NCI-H1436 treated with DMSO at 0.1 percent for 48 hours (cell line): ENCODE measurements around the gene NEXN.

Source experiments
- DNase-seq: peaks from one replicate; lab custom pipeline; 2025; lab: John Stamatoyannopoulos, UW

Gene NEXN

GRCh38 chr1:77888081-77888780 is at the start of gene NEXN:
NEXN (plus strand) TSS chr1:77888624; CDS start chr1:77916107, 27,483 bp downstream.
- DNase-seq, result no peak

GRCh38 chr1:77841574-77841973 is 46.9 kb upstream of the NEXN start:
- no peak for DNase-seq

- DNase-seq, result no peak
These were observed 42.5 kb upstream of the NEXN start for GRCh38 chr1:77845951-77846350.

- no peak for DNase-seq
These were observed 41.5 kb upstream of the NEXN start for GRCh38 chr1:77846966-77847365.

- no peak for DNase-seq
These were observed 40.8 kb upstream of the NEXN start for GRCh38 chr1:77847621-77848080.

GRCh38 chr1:77850082-77850481 is 38.3 kb upstream of the NEXN start:
- DNase-seq, result no peak

GRCh38 chr1:77857552-77857951 is 30.9 kb upstream of the NEXN start:
- no peak for DNase-seq

- no peak for DNase-seq
These were observed 29.7 kb upstream of the NEXN start for GRCh38 chr1:77858725-77859124.

- no peak for DNase-seq
These were observed 29.2 kb upstream of the NEXN start for GRCh38 chr1:77859248-77859647.

GRCh38 chr1:77866296-77866695 is 22.1 kb upstream of the NEXN start:
- no peak for DNase-seq

- DNase-seq, result no peak
These were observed 15.8 kb upstream of the NEXN start for GRCh38 chr1:77872645-77873044.

- DNase-seq, result no peak
These were observed 15.0 kb upstream of the NEXN start for GRCh38 chr1:77873461-77873860.

GRCh38 chr1:77874804-77875445 is 13.5 kb upstream of the NEXN start:
- DNase-seq, result no peak

GRCh38 chr1:77876884-77877283 is 11.5 kb upstream of the NEXN start:
- DNase-seq, result no peak

GRCh38 chr1:77881061-77881460 is 7.4 kb upstream of the NEXN start:
- no peak for DNase-seq

- no peak for DNase-seq
These were observed 6.0 kb upstream of the NEXN start for GRCh38 chr1:77882411-77882810.

GRCh38 chr1:77888781-77889642 is 588 bp downstream of the NEXN start:
- DNase-seq, result no peak

GRCh38 chr1:77889671-77890070 is 1.2 kb downstream of the NEXN start:
- no peak for DNase-seq

GRCh38 chr1:77891200-77891599 is 2.8 kb downstream of the NEXN start:
- no peak for DNase-seq

GRCh38 chr1:77899647-77900320 is 11.4 kb downstream of the NEXN start:
- no peak for DNase-seq

GRCh38 chr1:77900687-77901293 is 12.4 kb downstream of the NEXN start:
- no peak for DNase-seq

- DNase-seq, result no peak
These were observed 17.2 kb downstream of the NEXN start for GRCh38 chr1:77905603-77906002.
